HG02642 (cell line): Measurements from ENCODE around the gene UMODL1.
A peak's percentile ranks its signal among the peaks of the same experiment; 100 is the strongest.

ENCODE experiments used
- ATAC-seq: cut with Tn5 transposase; IDR thresholded peaks from one replicate; pipeline ENCODE4 v1.9.1; 2021; ENCODE audit warnings: mild to moderate bottlenecking; ENCODE audit not compliant: unreplicated experiment, poor library complexity

UMODL1 gene

GRCh38 chr21:42093186-42093585 is 22.1 kb downstream of the UMODL1 start:
- ATAC-seq = no peak

GRCh38 chr21:42093991-42094421 is 22.9 kb downstream of the UMODL1 start:
- ATAC-seq = no peak

GRCh38 chr21:42094811-42095210 is 23.7 kb downstream of the UMODL1 start:
- ATAC-seq = no peak

GRCh38 chr21:42095581-42095980 is 24.5 kb downstream of the UMODL1 start:
- ATAC-seq = no peak

- ATAC-seq = no peak
Observed at GRCh38 chr21:42096566-42096965, 25.4 kb downstream of the UMODL1 start.

- ATAC-seq = no peak
Observed at GRCh38 chr21:42097274-42097673, 26.2 kb downstream of the UMODL1 start.

- ATAC-seq = no peak
Observed at GRCh38 chr21:42097860-42098454, 26.8 kb downstream of the UMODL1 start.

GRCh38 chr21:42098957-42099505 is 27.9 kb downstream of the UMODL1 start:
- ATAC-seq = no peak

GRCh38 chr21:42101246-42101645 is 30.1 kb downstream of the UMODL1 start:
- ATAC-seq = no peak

GRCh38 chr21:42102076-42102475 is 31.0 kb downstream of the UMODL1 start:
- no peak for ATAC-seq

GRCh38 chr21:42102526-42102925 is 31.4 kb downstream of the UMODL1 start:
- ATAC-seq = no peak

GRCh38 chr21:42102991-42103390 is 31.9 kb downstream of the UMODL1 start:
- ATAC-seq = no peak

GRCh38 chr21:42103843-42104242 is 32.7 kb downstream of the UMODL1 start:
- ATAC-seq = no peak

GRCh38 chr21:42105476-42106315 is 34.6 kb downstream of the UMODL1 start:
- ATAC-seq = no peak

GRCh38 chr21:42106425-42106824 is 35.3 kb downstream of the UMODL1 start:
- ATAC-seq = no peak

- ATAC-seq = no peak
Observed at GRCh38 chr21:42107177-42107880, 36.2 kb downstream of the UMODL1 start.

GRCh38 chr21:42107881-42108553 is 36.9 kb downstream of the UMODL1 start:
- ATAC-seq = peak; percentile 90

GRCh38 chr21:42108554-42109340 is 37.6 kb downstream of the UMODL1 start:
- ATAC-seq = no peak

- no peak for ATAC-seq
Observed at GRCh38 chr21:42109473-42109872, 38.4 kb downstream of the UMODL1 start.
